ENCODE measurements around the gene EXOC4.

DNA sequence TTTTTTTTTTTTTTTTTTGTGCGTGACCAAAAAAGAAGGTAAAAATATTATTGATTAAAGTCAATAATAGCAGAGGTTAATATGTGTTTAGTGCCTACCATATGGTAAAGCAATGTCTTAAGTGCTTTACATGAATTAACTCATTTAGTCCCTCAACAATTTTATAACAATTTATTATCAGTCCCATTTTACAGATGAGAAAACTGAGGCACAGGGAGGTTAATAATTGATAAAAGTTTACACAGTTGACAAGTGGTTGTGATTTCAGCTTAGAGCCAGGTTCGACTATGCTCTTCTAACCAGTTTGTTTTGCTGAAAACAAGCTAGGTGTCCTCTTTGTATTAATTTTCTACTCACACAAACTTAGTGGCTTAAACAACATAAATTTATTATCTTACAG lies 67.0 kb downstream of the EXOC4 start:
- TF ChIP-seq CTCF (IDR thresholded peaks at IDR 0.05; ENCODE audit: low read length), result no peak
- no peak for TF ChIP-seq EZH2 (IDR thresholded peaks at IDR 0.05; ENCODE audit: borderline replicate concordance, low read length)

All from OCI-LY1 (cell line).